HG02840 (cell line): Measurements from ENCODE around the gene IMP4.

ENCODE experiments used
- ATAC-seq: cut with Tn5 transposase; IDR thresholded peaks from one replicate; pipeline ENCODE4 v1.9.1; 2021; ENCODE audit warnings: mild to moderate bottlenecking, moderate library complexity, moderate number of reproducible peaks; ENCODE audit not compliant: unreplicated experiment, low FRiP score

Gene IMP4

GRCh38 chr2:130355172-130355577 lies 12.5 kb downstream of the IMP4 start:
- no peak for ATAC-seq

GRCh38 chr2:130355578-130356431 lies 13.1 kb downstream of the IMP4 start, which contains the start of gene PTPN18:
PTPN18 (plus strand) TSS chr2:130356056; CDS start chr2:130356108, 52 bp downstream.
- peak; percentile 66 for ATAC-seq

GRCh38 chr2:130357864-130358263 lies 15.2 kb downstream of the IMP4 start:
- ATAC-seq = no peak

- ATAC-seq = no peak
Observed at GRCh38 chr2:130358420-130359350, 16.0 kb downstream of the IMP4 start.

GRCh38 chr2:130359466-130359865 lies 16.8 kb downstream of the IMP4 start:
- no peak for ATAC-seq

- no peak for ATAC-seq
Observed at GRCh38 chr2:130363479-130363878, 20.8 kb downstream of the IMP4 start.

- no peak for ATAC-seq
Observed at GRCh38 chr2:130365075-130365474, 22.4 kb downstream of the IMP4 start.

GRCh38 chr2:130365963-130366362 lies 23.3 kb downstream of the IMP4 start:
- no peak for ATAC-seq

GRCh38 chr2:130366720-130367119 lies 24.0 kb downstream of the IMP4 start:
- no peak for ATAC-seq

GRCh38 chr2:130368786-130369185 lies 26.1 kb downstream of the IMP4 start:
- no peak for ATAC-seq

- ATAC-seq = no peak
Observed at GRCh38 chr2:130369311-130369964, 26.7 kb downstream of the IMP4 start.

- no peak for ATAC-seq
Observed at GRCh38 chr2:130369965-130370341, 27.3 kb downstream of the IMP4 start.

- no peak for ATAC-seq
Observed at GRCh38 chr2:130370490-130370889, 27.8 kb downstream of the IMP4 start.

- peak; percentile 24 for ATAC-seq
Observed at GRCh38 chr2:130371723-130372054, 29.0 kb downstream of the IMP4 start.

GRCh38 chr2:130372055-130372832 lies 29.5 kb downstream of the IMP4 start:
- peak; percentile 73 for ATAC-seq

GRCh38 chr2:130372833-130373807 lies 30.4 kb downstream of the IMP4 start:
- ATAC-seq = peak; percentile 1

GRCh38 chr2:130373808-130374365 lies 31.2 kb downstream of the IMP4 start:
- no peak for ATAC-seq

- no peak for ATAC-seq
Observed at GRCh38 chr2:130374587-130375290, 32.0 kb downstream of the IMP4 start.
